H1 (cell line): ENCODE results near the gene TNRC6A. TPM values are rescaled to one million over a fixed set of nuclear protein-coding genes. Genes with fewer than 3 reads are reported as not detected.

ENCODE experiments used
- CTCF ChIA-PET: fragments of 300-600 bp; sonication (Branson Sonifier 250); formaldehyde crosslinking; loops from one replicate; lab custom pipeline; 2021; ENCODE audit not compliant: partially characterized antibody; lab: Charles Lee
- POLR2A ChIA-PET: fragments of 300-600 bp; sonication (Branson Sonifier 250); formaldehyde crosslinking; loops from one replicate; lab custom pipeline; 2021; ENCODE audit warnings: inconsistent platforms; ENCODE audit not compliant: partially characterized antibody; lab: Charles Lee
- DNase-seq, 2 experiments: peaks; one replicate each; pipeline versions ENCODE4 v3.0.0 to v3.0.0-alpha.2; 2010 to 2022; ENCODE audit warnings: low spot score in 2 of 2, low read depth in 1 of 2, mixed read lengths in 1 of 2
- FAIRE-seq: peaks from 2 replicates; lab custom pipeline; 2011; peaks lifted over from hg19 to GRCh38; lab: Jason Lieb, UNC
- H2AFZ ChIP-seq: 2 replicates; pipeline ENCODE4 v1.8.1; 2012; ENCODE audit warnings: low read length, inconsistent platforms
- H2AK5ac ChIP-seq: 2 replicates; pipeline ENCODE4 v1.6.1; 2013; ENCODE audit warnings: low read depth, low read length
- H2BK120ac ChIP-seq: replicated peaks from 2 replicates; pipeline ENCODE3; 2013; ENCODE audit warnings: low read depth, low read length, inconsistent platforms
- H2BK12ac ChIP-seq: 2 replicates; pipeline ENCODE4 v1.6.1; 2013; ENCODE audit warnings: low read depth, low read length
- H2BK15ac ChIP-seq: 2 replicates; pipeline ENCODE4 v1.6.1; 2013; ENCODE audit warnings: low read length
- H2BK20ac ChIP-seq: 2 replicates; pipeline ENCODE4 v1.6.1; 2013; ENCODE audit warnings: low read length
- H2BK5ac ChIP-seq: 2 replicates; pipeline ENCODE4 v1.6.1; 2013; ENCODE audit warnings: low read depth, low read length
- H3K14ac ChIP-seq: 2 replicates; pipeline ENCODE4 v1.6.1; 2013; ENCODE audit warnings: inconsistent platforms; ENCODE audit not compliant: insufficient read length
- H3K18ac ChIP-seq: 2 replicates; pipeline ENCODE4 v1.6.1; 2013; ENCODE audit warnings: low read length; ENCODE audit errors: extremely low read depth
- H3K23ac ChIP-seq: 2 replicates; pipeline ENCODE4 v1.6.1; 2013; ENCODE audit warnings: inconsistent platforms; ENCODE audit not compliant: insufficient read length
- H3K23me2 ChIP-seq: 2 replicates; pipeline ENCODE4 v1.6.1; 2013; ENCODE audit warnings: low read depth, low read length
- H3K27ac ChIP-seq: 2 replicates; pipeline ENCODE4 v1.6.1; 2011; ENCODE audit warnings: low read depth, low read length, inconsistent platforms
- H3K27me3 ChIP-seq, 4 experiments: replicated peaks in 1 of 4; 1 replicate in 1 of 4; 2 replicates in 3 of 4; pipeline versions ENCODE4 v1.6.1 to v1.8.1; 2011 to 2013; ENCODE audit warnings: low read length in 3 of 4, mild to moderate bottlenecking in 3 of 4, inconsistent platforms in 2 of 4, mixed read lengths in 2 of 4, moderate library complexity in 1 of 4; ENCODE audit not compliant: control insufficient read depth in 3 of 4, insufficient read depth in 3 of 4; ENCODE audit errors: extremely low read depth in 1 of 4
- H3K36me3 ChIP-seq, 4 experiments: 2 replicates each; pipeline versions ENCODE4 v1.6.1 to v1.8.1; 2011 to 2013; ENCODE audit warnings: mild to moderate bottlenecking in 4 of 4, low read length in 3 of 4, moderate library complexity in 2 of 4, control low read depth in 1 of 4, inconsistent platforms in 1 of 4; ENCODE audit not compliant: insufficient read depth in 4 of 4, control insufficient read depth in 2 of 4
- H3K4ac ChIP-seq: replicated peaks from 2 replicates; pipeline ENCODE3; 2013; ENCODE audit warnings: low read length, low read depth, mixed read lengths, inconsistent platforms; ENCODE audit not compliant: insufficient read length
- H3K4me1 ChIP-seq, 4 experiments: replicated peaks in 1 of 4; 1 replicate in 1 of 4; 2 replicates in 3 of 4; pipeline versions ENCODE4 v1.6.1 to v1.8.1; 2011 to 2013; ENCODE audit warnings: low read length in 3 of 4, inconsistent platforms in 2 of 4, mixed read lengths in 1 of 4; ENCODE audit not compliant: insufficient read depth in 4 of 4, control insufficient read depth in 3 of 4
- H3K4me2 ChIP-seq, 2 experiments: 2 replicates each; pipeline versions ENCODE4 v1.6.1 to v1.8.1; 2011 to 2013; ENCODE audit warnings: low read depth in 2 of 2, low read length in 2 of 2, control low read depth in 1 of 2, inconsistent platforms in 1 of 2, mild to moderate bottlenecking in 1 of 2; ENCODE audit not compliant: insufficient read depth in 1 of 2
- H3K4me3 ChIP-seq, 4 experiments: fragments of 200-600, 300-600 bp in 1 of 4; sonication (generic), shearing (Covaris generic), sonication (Bioruptor Twin) in 1 of 4; 2 replicates each; pipeline versions ENCODE4 v1.5.1 to v1.8.1; 2011 to 2016; ENCODE audit warnings: low read length in 4 of 4, low read depth in 3 of 4, control low read depth in 2 of 4, inconsistent platforms in 2 of 4, mild to moderate bottlenecking in 2 of 4, mixed read lengths in 1 of 4, moderate library complexity in 1 of 4; ENCODE audit not compliant: insufficient read depth in 2 of 4; ENCODE audit errors: extremely low read depth in 1 of 4
- H3K56ac ChIP-seq: replicated peaks from 2 replicates; pipeline ENCODE3; 2013; ENCODE audit warnings: low read depth, mild to moderate bottlenecking, mixed read lengths, low read length, inconsistent platforms; ENCODE audit not compliant: insufficient read length
- H3K79me1 ChIP-seq: 2 replicates; pipeline ENCODE4 v1.6.1; 2013; ENCODE audit warnings: low read depth, low read length, control low read depth
- H3K79me2 ChIP-seq, 2 experiments: 2 replicates each; pipeline versions ENCODE4 v1.6.1 to v1.8.1; 2012 to 2013; ENCODE audit warnings: low read length in 2 of 2, mild to moderate bottlenecking in 2 of 2, inconsistent platforms in 1 of 2; ENCODE audit not compliant: insufficient read depth in 2 of 2, control insufficient read depth in 1 of 2
- H3K9ac ChIP-seq, 4 experiments: replicated peaks in 1 of 4; 1 replicate in 1 of 4; 2 replicates in 3 of 4; pipeline versions ENCODE4 v1.6.1 to v1.8.1; 2011 to 2013; ENCODE audit warnings: low read depth in 3 of 4, low read length in 3 of 4, control low read depth in 2 of 4, mild to moderate bottlenecking in 2 of 4, moderate library complexity in 2 of 4, inconsistent platforms in 1 of 4; ENCODE audit errors: extremely low read depth in 1 of 4
- H3K9me3 ChIP-seq, 2 experiments: 2 replicates each; pipeline versions ENCODE4 v1.6.1 to v1.8.1; 2012 to 2013; ENCODE audit warnings: mild to moderate bottlenecking in 2 of 2, moderate library complexity in 2 of 2, control low read depth in 1 of 2, inconsistent platforms in 1 of 2, low read depth in 1 of 2, low read length in 1 of 2, mixed read lengths in 1 of 2; ENCODE audit not compliant: insufficient read depth in 2 of 2
- H4K20me1 ChIP-seq, 2 experiments: replicated peaks in 1 of 2; 2 replicates each; pipeline versions ENCODE3 to v1.8.1; 2011 to 2013; ENCODE audit warnings: inconsistent platforms in 2 of 2, low read length in 2 of 2, mild to moderate bottlenecking in 1 of 2; ENCODE audit not compliant: insufficient read depth in 2 of 2, control insufficient read depth in 1 of 2
- H4K5ac ChIP-seq: 2 replicates; pipeline ENCODE4 v1.6.1; 2013; ENCODE audit warnings: low read length, low read depth, mixed read lengths, inconsistent platforms; ENCODE audit not compliant: insufficient read length
- H4K8ac ChIP-seq: 2 replicates; pipeline ENCODE4 v1.8.0; 2013; ENCODE audit warnings: mild to moderate bottlenecking, moderate library complexity, low read length, inconsistent platforms; ENCODE audit not compliant: insufficient read depth; ENCODE audit errors: extremely low read depth
- H4K91ac ChIP-seq: replicated peaks from 2 replicates; pipeline ENCODE3; 2013; ENCODE audit warnings: low read length, mixed read lengths, inconsistent platforms; ENCODE audit not compliant: insufficient read length
- CEBPB ChIP-seq: IDR thresholded peaks from 2 replicates; pipeline ENCODE4 v1.6.1; 2012; ENCODE audit warnings: low read depth, low read length
- HDAC2 ChIP-seq, 2 experiments: fragments of 300-600 bp in 1 of 2; sonication (generic) in 1 of 2; IDR thresholded peaks; 2 replicates each; pipeline ENCODE4 v1.6.1; 2011 to 2012; ENCODE audit warnings: low read depth in 2 of 2, low read length in 2 of 2, mild to moderate bottlenecking in 2 of 2, moderate library complexity in 2 of 2, borderline replicate concordance in 1 of 2, inconsistent platforms in 1 of 2
- NANOG ChIP-seq: IDR thresholded peaks from 2 replicates; pipeline ENCODE4 v1.6.1; 2011; ENCODE audit warnings: low read length, low read depth, mild to moderate bottlenecking, inconsistent platforms; ENCODE audit not compliant: insufficient read depth, poor library complexity, severe bottlenecking
- RNF2 ChIP-seq: fragments of 200-900, 300-1000 bp; sonication (generic); IDR thresholded peaks from 2 replicates; pipeline ENCODE4 v1.7.1; 2016; ENCODE audit warnings: borderline replicate concordance, low read depth, mild to moderate bottlenecking, antibody characterized with exemption, low read length; ENCODE audit not compliant: poor library complexity, severe bottlenecking; ENCODE audit errors: missing control alignments
- TEAD4 ChIP-seq: IDR thresholded peaks from 2 replicates; pipeline ENCODE4 v1.6.1; 2012; ENCODE audit warnings: low read depth, low read length, inconsistent platforms, mixed read lengths
- WGBS, 2 experiments: shearing (Covaris generic) in 1 of 2; methylation state at CpG; one replicate each; pipeline versions ENCODE4 v1.1.6 to v1.1.7; 2013 to 2015; ENCODE audit warnings: low lambda C conversion rate in 2 of 2, mixed read lengths in 2 of 2, inconsistent platforms in 1 of 2, low coverage in 1 of 2, missing lambda C conversion rate in 1 of 2; ENCODE audit not compliant: insufficient replicate concordance in 2 of 2, insufficient coverage in 1 of 2, insufficient read length in 1 of 2; ENCODE audit errors: extremely low coverage in 1 of 2, missing lambda C conversion rate in 1 of 2; 5-methylcytosine and 5-hydroxymethylcytosine counted together
- polyA plus RNA-seq, 7 experiments: library from polyadenylated mRNA; depleted of rRNA in 3 of 7; stranded (reverse) in 5 of 7; unstranded in 2 of 7; fragments of >200 nt in 5 of 7; fragments of 200-250 nt in 2 of 7; gene quantifications; 1 replicate in 5 of 7; 2 replicates in 1 of 7; 4 replicates in 1 of 7; pipeline versions ENCODE4 v1.2.1 to v1.2.3, GENCODE V29; 2011 to 2013; ENCODE audit warnings: missing spikeins in 2 of 7, mixed read lengths in 2 of 7
- total RNA-seq: library from RNA; stranded (reverse); fragmentation: NEBNext Ultra II Directional; extraction: Animal tissue kit (Norgen Biotek cat#: 25700); gene quantifications from 2 replicates; pipeline ENCODE4 v1.2.1, GENCODE V29; 2021

TNRC6A gene
- total and polyA plus RNA-seq, 2 of the 8 experiments (the other 6 are each of a cell fraction or from before 2014, with no cell fraction given) = 67.6 to 103 TPM

GRCh38 chr16:24853169-24853824, 123.8 kb downstream of the TNRC6A start:
- Histone ChIP-seq H3K79me1 (no peaks in the 10 kb centered on the region), H3K27me3 (no peaks in the 10 kb centered on the region), H3K4me3 (no peak overlapping the region), H4K8ac (no peak overlapping the region), H3K18ac (no peak overlapping the region), H3K56ac (no peak overlapping the region), H3K4ac (no peak overlapping the region), H2BK12ac (no peak overlapping the region), H3K9me3 (no peaks in the 10 kb centered on the region), H4K5ac (no peak overlapping the region), H2AK5ac (no peak overlapping the region), H3K23me2 (no peaks in the 10 kb centered on the region), H3K14ac (no peak overlapping the region), H3K79me2 (no peaks in the 10 kb centered on the region), H2BK20ac (no peak overlapping the region), H3K27ac (no peak overlapping the region), H2BK120ac (no peak overlapping the region), H3K4me2 (no peak overlapping the region), H3K36me3 (no peaks in the 10 kb centered on the region), H2BK15ac (no peak overlapping the region), H3K23ac (no peak overlapping the region), H4K91ac (no peak overlapping the region), H3K9ac (no peak overlapping the region; a peak in 1 of 7 replicates), H3K4me1 (peaks cover 0 to 3% (median 0%) of the 10 kb centered on the region in 4 experiments; a peak in 1 of 7 replicates), H4K20me1 (no peaks in the 10 kb centered on the region), H2BK5ac (no peak overlapping the region), H2AFZ (0 out of 2 replicates have a peak overlapping the region, but pooled peaks have one; percentile 8)
- FAIRE-seq = no peak
- POLR2A ChIA-PET = no interaction called here
- CTCF ChIA-PET = no interaction called here
- 89% methylated on average over 8 of the region's 8 CpGs; no CpG with 5 or more reads in 1 of the 2 experiments for WGBS, 2 experiments
- no peak for DNase-seq
- TF ChIP-seq HDAC2 (IDR thresholded peaks at IDR 0.05; ENCODE audit: borderline replicate concordance in 1 of 2, low read depth in 2 of 2, low read length in 2 of 2) (no peak), TEAD4 (no peak), NANOG (no peak), RNF2 (no peak), CEBPB (no peak)
